Stimulated activated CD8-positive, alpha-beta memory T cell treated with anti-CD3 and anti-CD28 coated beads, Interleukin-7, amount 100 ng/mL, for 1 hour (primary cell): ENCODE data around the gene CNOT1.
A peak's percentile ranks its signal among the peaks of the same experiment; 100 is the strongest.
"Not testable (repeated sequence)": the region's sequence is repeated elsewhere in the genome, so short reads cannot be mapped to it uniquely, and the experiment has no call there.

ENCODE experiments used
- DNase-seq, 2 donors: peaks; one replicate each; pipeline ENCODE4 v3.0.0-alpha.2; 2020; ENCODE audit warnings: low read depth in 2 of 2

Gene CNOT1

GRCh38 chr16:58638148-58639036 lies 8.8 kb upstream of the CNOT1 start:
- no peak for DNase-seq

- not testable (repeated sequence) for DNase-seq
These were observed 7.4 kb upstream of the CNOT1 start for GRCh38 chr16:58637021-58637420.

GRCh38 chr16:58636466-58636865 lies 6.8 kb upstream of the CNOT1 start:
- no peak for DNase-seq

- DNase-seq: no peak
These were observed 5.9 kb upstream of the CNOT1 start for GRCh38 chr16:58635502-58635901.

- DNase-seq: no peak
These were observed 4.7 kb upstream of the CNOT1 start for GRCh38 chr16:58634265-58634802.

- DNase-seq: peak; percentile 24 to 31
These were observed 537 bp downstream of the CNOT1 start for GRCh38 chr16:58628845-58629732.

GRCh38 chr16:58624209-58624608 lies 5.4 kb downstream of the CNOT1 start:
- no peak for DNase-seq

- no peak for DNase-seq
These were observed 9.2 kb downstream of the CNOT1 start for GRCh38 chr16:58620396-58620795.

- no peak for DNase-seq
These were observed 14.3 kb downstream of the CNOT1 start for GRCh38 chr16:58615280-58615679.

GRCh38 chr16:58614860-58615259 lies 14.8 kb downstream of the CNOT1 start:
- DNase-seq: no peak

GRCh38 chr16:58614212-58614611 lies 15.4 kb downstream of the CNOT1 start:
- DNase-seq: no peak

GRCh38 chr16:58612965-58613364 lies 16.7 kb downstream of the CNOT1 start:
- not testable (repeated sequence) for DNase-seq

- no peak for DNase-seq
These were observed 21.0 kb downstream of the CNOT1 start for GRCh38 chr16:58608601-58609136.

GRCh38 chr16:58605562-58605961 lies 24.1 kb downstream of the CNOT1 start:
- DNase-seq: no peak

- DNase-seq: no peak
These were observed 38.5 kb downstream of the CNOT1 start for GRCh38 chr16:58591083-58591482.

GRCh38 chr16:58589326-58589905 lies 40.2 kb downstream of the CNOT1 start:
- no peak for DNase-seq

GRCh38 chr16:58588406-58588805 lies 41.2 kb downstream of the CNOT1 start:
- no peak for DNase-seq

GRCh38 chr16:58586340-58587030 lies 43.1 kb downstream of the CNOT1 start:
- no peak for DNase-seq

GRCh38 chr16:58584831-58585505 lies 44.7 kb downstream of the CNOT1 start:
- DNase-seq: no peak

- DNase-seq: no peak
These were observed 46.5 kb downstream of the CNOT1 start for GRCh38 chr16:58582971-58583765.
